Coronary artery (tissue), 2 donors: ENCODE data around the gene FOXP1.

Source experiments
- DNase-seq: peaks from one replicate; pipeline ENCODE4 v3.0.0-alpha.2; 2017; ENCODE audit warnings: low spot score
- H3K27ac ChIP-seq, 2 donors: fragments of 200-600 bp; sonication (generic); one replicate each; pipeline ENCODE4 v1.5.1; 2016 to 2019
- H3K4me3 ChIP-seq: fragments of 200-600 bp; sonication (generic); 2 replicates; pipeline ENCODE4 v1.5.1; 2016; ENCODE audit warnings: mild to moderate bottlenecking, moderate library complexity
- CTCF ChIP-seq: fragments of 200-600 bp; sonication (generic); IDR thresholded peaks from one replicate; pipeline ENCODE4 v1.5.1; 2019; ENCODE audit warnings: antibody characterized with exemption

Gene FOXP1

GRCh38 chr3:71142441-71143161, 440.9 kb downstream of the FOXP1 start:
- Histone ChIP-seq H3K4me3 (no peak overlapping the region), H3K27ac (peak overlapping the region in 1 of 2 donors; percentile 24)
- no peak for DNase-seq
- TF ChIP-seq CTCF = no peak

GRCh38 chr3:71140477-71140876, 443.1 kb downstream of the FOXP1 start:
- no peak overlapping the region for H3K27ac ChIP-seq

GRCh38 chr3:71139496-71139895, 444.0 kb downstream of the FOXP1 start:
- no peak for DNase-seq
- no peak for TF ChIP-seq CTCF
- H3K27ac ChIP-seq = no peak overlapping the region
- H3K4me3 ChIP-seq = no peak overlapping the region

More at GRCh38 chr3:71140477-71140876, 443.1 kb downstream of the FOXP1 start:
- TF ChIP-seq CTCF = no peak
- DNase-seq = no peak
- no peak overlapping the region for H3K4me3 ChIP-seq

DNA sequence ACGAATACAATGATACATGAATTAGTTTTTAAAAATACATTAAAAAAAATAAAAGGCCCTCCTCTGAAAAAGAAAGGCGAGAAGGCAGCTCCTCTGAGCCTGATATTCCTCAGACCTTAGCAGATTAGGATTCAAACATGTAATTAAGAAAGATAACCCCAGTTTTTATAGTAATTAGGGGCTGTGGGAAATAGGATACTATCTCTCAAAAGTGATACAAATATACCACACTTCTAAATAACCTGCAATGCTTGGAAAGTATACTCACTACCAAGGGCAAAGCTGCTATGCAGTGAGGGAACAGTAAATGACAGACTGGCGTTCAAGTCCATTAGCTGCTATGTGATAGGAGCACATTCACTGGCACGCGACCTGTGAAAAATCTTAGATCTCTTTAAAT, 445.1 kb downstream of the FOXP1 start:
- DNase-seq = no peak
- no peak overlapping the region for H3K27ac ChIP-seq
- H3K4me3 ChIP-seq = no peak overlapping the region
- TF ChIP-seq CTCF = no peak

DNA sequence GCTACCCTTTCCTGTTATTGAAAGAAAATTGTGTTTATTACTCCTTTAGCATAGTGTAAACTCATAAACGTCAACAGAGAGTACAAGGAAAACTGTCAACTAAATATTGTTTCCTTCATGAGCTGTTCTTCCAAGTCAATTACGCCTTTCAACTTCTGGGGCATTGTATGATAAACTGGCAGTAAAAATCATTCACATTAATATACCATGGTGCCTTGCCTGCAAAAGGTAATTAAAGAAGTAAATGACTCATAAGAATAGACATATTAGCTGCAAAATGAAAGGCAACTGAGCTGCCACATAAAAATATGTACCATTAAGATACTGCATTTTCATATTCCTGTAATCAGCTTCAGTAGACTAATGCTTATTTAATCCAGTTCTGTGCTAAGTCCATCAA, 447.3 kb downstream of the FOXP1 start:
- Histone ChIP-seq H3K4me3 (no peak overlapping the region), H3K27ac (no peak overlapping the region)
- no peak for TF ChIP-seq CTCF
- DNase-seq = no peak

DNA sequence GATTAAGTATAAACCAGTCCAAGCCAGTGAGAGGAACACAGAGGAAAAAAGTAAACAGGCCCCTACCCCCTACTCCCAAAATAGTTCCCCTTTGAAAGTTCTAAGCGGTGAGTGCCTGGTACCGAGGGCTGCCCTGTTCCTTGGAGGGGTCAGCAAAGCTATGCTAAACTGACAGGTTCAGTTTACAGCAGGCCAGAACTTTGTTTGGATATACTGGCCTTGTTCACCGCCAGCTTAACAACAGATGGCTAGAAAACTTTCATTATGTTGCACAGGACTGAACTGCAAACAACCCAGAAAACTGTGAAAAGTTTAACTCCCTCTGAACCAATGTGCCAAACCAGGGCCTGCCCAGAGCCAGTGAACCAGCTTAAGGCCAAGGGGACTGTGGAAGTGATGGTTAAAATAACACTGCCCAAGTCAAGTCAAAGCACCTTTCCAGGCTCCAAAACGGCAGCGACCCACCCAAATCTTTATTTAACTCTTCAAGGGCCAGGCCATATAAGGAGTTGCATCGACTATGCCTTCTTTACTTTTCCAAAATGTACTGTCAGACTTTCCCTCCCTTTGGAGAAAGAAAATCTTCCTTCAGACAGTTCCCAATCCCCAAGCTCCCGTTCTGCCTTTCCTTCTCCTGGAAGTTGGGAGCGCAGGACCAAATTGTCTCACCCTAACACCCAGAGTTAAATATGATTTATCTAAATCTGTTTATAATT, 448.0 kb downstream of the FOXP1 start:
- Histone ChIP-seq H3K27ac (peak overlapping the region; percentile 56 to 68), H3K4me3 (peak overlapping the region; percentile 50)
- no peak for DNase-seq
- TF ChIP-seq CTCF = no peak

DNA sequence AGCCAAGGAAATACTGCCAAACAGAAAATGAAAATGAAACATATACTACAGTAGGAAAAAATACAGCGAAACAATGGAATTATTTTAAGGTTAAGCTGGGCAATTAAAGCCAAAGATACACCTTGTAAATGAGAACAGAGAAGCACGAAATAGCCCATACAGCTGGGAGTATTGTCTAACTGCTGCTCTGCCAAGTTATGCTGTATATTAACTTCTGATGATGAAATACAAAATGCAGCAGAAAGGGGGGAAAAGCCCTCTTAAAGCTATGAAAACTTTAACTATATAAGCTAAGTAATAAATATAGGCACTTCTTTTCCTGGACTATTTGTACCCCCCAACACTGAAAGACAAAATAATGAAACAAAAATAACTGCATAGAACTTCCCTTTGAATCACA, 449.0 kb downstream of the FOXP1 start:
- Histone ChIP-seq H3K27ac (peak overlapping the region; percentile 18 to 65), H3K4me3 (no peak overlapping the region)
- no peak for TF ChIP-seq CTCF
- no peak for DNase-seq
